ENCODE data around the gene UPK1A.

DNA sequence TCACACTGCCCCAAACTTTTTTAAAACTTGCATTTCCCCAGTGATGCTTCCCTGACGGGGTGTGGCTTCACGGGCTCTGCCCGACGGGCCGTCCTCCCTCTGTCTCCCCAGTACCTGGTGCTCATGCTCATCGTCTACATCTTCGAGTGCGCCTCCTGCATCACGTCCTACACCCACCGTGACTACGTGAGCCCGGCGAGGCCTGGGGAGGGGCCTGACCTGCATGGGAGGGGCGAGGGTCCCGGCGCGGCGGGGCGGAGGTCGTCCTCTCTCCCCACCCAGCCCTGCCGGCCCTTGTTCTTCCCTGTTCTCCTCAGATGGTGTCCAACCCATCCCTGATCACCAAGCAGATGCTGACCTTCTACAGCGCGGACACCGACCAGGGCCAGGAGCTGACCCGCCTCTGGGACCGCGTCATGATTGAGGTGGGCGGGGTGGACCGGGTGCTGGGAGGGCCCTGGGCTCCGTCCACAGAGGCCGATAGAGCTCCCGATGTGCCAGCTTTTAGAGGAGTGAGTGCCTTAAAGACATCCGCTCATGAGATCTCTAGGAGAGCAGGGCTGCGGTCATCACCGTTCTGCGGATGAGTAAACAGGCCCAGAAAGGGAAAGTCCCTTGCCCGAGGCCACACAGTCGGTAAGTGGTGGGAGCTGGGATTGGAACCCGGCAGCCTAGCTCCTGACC, 6.9 kb downstream of the UPK1A start:
- TF ChIP-seq POLR2A (IDR thresholded peaks at IDR 0.05; ENCODE audit: low read depth, low read length) (no peak), POLR2AphosphoS5 (IDR thresholded peaks at IDR 0.05; ENCODE audit: low read depth, low read length) (no peak)
